HEK293T (cell line): ENCODE measurements around the gene CCDC171.

ENCODE experiments used
- ARNT ChIP-seq: fragments of 450-650 bp; IDR thresholded peaks from 2 replicates; pipeline ENCODE4 v1.6.1; 2017; ENCODE audit warnings: mild to moderate bottlenecking
- BHLHE40 ChIP-seq: fragments of 450-650 bp; IDR thresholded peaks from 2 replicates; pipeline ENCODE4 v1.6.1; 2016; ENCODE audit warnings: mild to moderate bottlenecking, moderate library complexity, borderline replicate concordance
- FOXA1 ChIP-seq: fragments of 450-650 bp; IDR thresholded peaks from 2 replicates; pipeline ENCODE4 v1.6.1; 2016; ENCODE audit warnings: mild to moderate bottlenecking
- LEF1 ChIP-seq: fragments of 450-650 bp; IDR thresholded peaks from 2 replicates; pipeline ENCODE4 v1.6.1; 2017; ENCODE audit warnings: mild to moderate bottlenecking, borderline replicate concordance
- NFRKB ChIP-seq: fragments of 450-650 bp; IDR thresholded peaks from 2 replicates; pipeline ENCODE4 v1.6.1; 2016; ENCODE audit warnings: mild to moderate bottlenecking, moderate library complexity
- SP1 ChIP-seq: fragments of 450-650 bp; IDR thresholded peaks from 2 replicates; pipeline ENCODE4 v1.6.1; 2017
- SUZ12 ChIP-seq: fragments of 450-650 bp; IDR thresholded peaks from 2 replicates; pipeline ENCODE4 v1.6.1; 2016; ENCODE audit warnings: mild to moderate bottlenecking
- ZNF384 ChIP-seq: fragments of 450-650 bp; IDR thresholded peaks from 2 replicates; pipeline ENCODE4 v1.6.1; 2016

GRCh38 chr9:15572200-15572770 is 19.4 kb downstream of the CCDC171 start:
- TF ChIP-seq ARNT (no peak), SP1 (no peak), SUZ12 (no peak), BHLHE40 (no peak), FOXA1 (no peak), NFRKB (no peak), ZNF384 (no peak), LEF1 (no peak)
